Fibroblast of mammary gland (primary cell): Measurements from ENCODE around the gene TTC39A.

ENCODE experiments used
- DNase-seq: peaks from one replicate; pipeline ENCODE4 v3.0.0-alpha.2; 2010; ENCODE audit warnings: low read depth
- H3K4me3 ChIP-seq: 2 replicates; pipeline ENCODE4 v1.5.1; 2011; ENCODE audit warnings: low read depth, mild to moderate bottlenecking, low read length, moderate library complexity; ENCODE audit not compliant: control insufficient read depth
- TF ChIP-seq, protein P1 (sequence below): conservative IDR thresholded peaks from 2 replicates; pipeline ENCODE4 v1.5.1; 2011; ENCODE audit warnings: low read depth, low read length, inconsistent platforms; ENCODE audit not compliant: control insufficient read depth, insufficient read depth

The TTC39A gene

DNA sequence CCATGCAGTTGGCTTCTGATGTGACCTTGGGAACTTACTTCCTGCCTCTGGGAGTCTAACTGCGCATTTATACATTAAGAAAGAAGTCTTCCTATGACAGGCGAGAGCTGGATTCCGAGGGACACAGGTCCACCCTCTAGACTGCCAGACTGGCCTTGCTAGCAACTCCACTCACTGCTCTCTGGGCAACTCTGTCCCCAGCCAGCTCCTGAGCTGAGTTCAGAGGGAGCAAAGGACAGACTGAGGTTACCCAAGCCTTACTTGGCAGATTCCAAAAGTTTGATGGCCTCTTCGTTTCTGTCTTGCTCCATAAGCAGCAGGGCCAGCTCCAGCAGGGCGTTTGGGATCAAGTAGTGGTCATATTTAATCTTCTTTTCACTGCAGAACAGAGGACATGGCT is 41.8 kb downstream of the TTC39A start:
- DNase-seq, result no peak
- no peak overlapping the region for H3K4me3 ChIP-seq
- TF ChIP-seq, protein P1, sequence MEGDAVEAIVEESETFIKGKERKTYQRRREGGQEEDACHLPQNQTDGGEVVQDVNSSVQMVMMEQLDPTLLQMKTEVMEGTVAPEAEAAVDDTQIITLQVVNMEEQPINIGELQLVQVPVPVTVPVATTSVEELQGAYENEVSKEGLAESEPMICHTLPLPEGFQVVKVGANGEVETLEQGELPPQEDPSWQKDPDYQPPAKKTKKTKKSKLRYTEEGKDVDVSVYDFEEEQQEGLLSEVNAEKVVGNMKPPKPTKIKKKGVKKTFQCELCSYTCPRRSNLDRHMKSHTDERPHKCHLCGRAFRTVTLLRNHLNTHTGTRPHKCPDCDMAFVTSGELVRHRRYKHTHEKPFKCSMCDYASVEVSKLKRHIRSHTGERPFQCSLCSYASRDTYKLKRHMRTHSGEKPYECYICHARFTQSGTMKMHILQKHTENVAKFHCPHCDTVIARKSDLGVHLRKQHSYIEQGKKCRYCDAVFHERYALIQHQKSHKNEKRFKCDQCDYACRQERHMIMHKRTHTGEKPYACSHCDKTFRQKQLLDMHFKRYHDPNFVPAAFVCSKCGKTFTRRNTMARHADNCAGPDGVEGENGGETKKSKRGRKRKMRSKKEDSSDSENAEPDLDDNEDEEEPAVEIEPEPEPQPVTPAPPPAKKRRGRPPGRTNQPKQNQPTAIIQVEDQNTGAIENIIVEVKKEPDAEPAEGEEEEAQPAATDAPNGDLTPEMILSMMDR, result no peak

DNA sequence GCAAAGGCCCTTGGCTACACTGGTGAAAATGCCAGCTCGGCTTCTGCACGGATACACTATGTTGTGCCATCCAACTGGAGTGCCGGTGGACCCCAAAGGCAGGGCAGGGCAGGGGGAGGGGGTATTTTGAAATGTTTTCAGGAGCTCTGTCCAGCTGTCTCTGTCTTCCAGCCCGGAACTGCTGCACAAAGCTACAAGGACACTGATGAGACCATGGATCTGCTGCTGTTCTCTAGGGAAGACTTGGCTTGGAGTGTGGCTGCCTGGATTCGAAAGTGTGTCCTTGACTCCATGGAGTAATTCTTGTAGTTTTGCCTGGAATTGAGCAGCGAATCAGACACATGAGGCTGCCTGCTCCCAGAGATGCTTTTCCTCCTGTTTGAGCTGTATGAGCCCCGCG is 42.4 kb downstream of the TTC39A start:
- TF ChIP-seq, protein P1, result no peak
- no peak for DNase-seq
- H3K4me3 ChIP-seq, result no peak overlapping the region

DNA sequence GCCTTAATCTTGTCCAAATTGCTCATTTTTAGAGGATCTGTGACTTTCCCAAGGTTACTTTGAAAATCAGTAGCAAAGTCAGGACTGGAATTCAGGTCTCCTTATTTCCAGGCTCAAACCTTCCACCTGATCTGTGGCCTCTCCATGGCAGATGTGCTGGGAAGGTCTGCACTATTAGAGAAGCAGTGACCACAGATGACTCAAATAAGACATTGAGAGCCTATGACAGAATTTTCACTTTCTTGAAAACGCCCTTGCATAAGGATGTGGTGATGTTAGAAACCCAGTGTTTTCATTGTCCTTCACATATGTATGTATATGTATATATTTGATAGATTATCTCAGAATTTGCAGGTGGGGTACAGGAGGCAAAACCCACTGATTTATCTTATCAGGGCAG is 45.3 kb downstream of the TTC39A start:
- no peak for DNase-seq
- H3K4me3 ChIP-seq, result no peak overlapping the region
- TF ChIP-seq, protein P1, result no peak

DNA sequence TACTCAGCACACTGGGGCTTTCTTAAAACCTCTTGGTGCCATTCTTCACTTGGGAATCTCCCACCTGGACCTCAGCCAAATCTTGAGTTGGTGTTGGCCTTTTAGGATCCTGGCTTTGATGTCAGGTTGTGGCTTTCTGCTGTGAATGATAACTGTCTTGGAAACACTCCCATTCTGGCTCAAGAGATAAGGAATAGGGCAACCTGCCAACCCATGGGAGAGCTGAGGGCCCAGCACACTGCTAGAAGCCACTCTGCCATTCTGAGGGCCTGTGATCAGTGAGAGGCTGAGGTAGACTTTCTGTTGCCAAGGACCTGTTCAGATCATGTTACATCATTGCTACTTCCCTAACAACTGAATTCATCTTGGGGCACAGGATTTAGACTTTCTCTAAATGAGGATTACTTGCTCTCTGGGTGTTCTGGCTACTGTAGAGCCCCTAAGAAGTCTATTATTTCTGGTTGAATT is 45.8 kb downstream of the TTC39A start:
- DNase-seq, result no peak

DNA sequence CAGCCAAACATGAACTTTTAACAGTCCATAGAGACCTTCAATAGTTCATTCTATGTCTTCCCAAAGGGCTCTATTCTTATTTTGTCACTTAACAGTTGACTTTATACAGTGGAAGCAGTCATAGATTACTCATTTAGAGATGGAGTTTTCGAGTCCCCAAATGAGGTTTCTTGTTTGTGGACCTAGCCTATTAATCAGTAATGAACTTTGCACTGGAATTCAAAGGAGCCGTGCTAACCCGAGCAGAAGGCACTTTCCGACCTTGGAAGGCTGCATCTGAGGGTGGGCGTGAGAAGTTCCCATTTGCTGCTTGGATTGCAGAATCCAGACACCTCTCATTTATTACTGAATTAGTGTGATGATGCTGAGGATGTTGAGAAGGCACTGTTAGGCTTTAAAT is 46.4 kb downstream of the TTC39A start:
- DNase-seq, result no peak
- TF ChIP-seq, protein P1, result no peak
- H3K4me3 ChIP-seq, result no peak overlapping the region

More for the DNA sequence above, 45.8 kb downstream of the TTC39A start:
- TF ChIP-seq, protein P1, result no peak
- H3K4me3 ChIP-seq, result no peak overlapping the region

DNA sequence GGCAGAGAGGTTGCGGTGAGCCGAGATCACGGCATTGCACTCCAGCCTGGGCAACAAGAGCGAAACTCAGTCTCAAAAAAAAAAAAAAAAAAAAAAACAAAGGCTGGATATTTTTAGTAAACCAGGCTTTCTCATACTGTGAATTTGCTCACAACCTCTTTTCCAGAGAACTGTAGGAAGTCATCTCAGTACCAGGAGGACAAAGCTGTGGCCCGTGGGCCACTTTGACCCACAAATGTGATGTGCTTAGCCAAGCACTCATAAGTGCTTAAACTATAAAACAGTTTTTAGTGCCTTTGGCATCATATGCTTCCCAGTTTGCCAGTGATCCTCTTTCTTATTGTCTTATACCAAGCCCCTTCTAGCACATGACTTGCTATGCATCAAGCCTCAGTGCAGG is 47.8 kb downstream of the TTC39A start:
- TF ChIP-seq, protein P1, result no peak
- H3K4me3 ChIP-seq, result no peak overlapping the region
- no peak for DNase-seq

DNA sequence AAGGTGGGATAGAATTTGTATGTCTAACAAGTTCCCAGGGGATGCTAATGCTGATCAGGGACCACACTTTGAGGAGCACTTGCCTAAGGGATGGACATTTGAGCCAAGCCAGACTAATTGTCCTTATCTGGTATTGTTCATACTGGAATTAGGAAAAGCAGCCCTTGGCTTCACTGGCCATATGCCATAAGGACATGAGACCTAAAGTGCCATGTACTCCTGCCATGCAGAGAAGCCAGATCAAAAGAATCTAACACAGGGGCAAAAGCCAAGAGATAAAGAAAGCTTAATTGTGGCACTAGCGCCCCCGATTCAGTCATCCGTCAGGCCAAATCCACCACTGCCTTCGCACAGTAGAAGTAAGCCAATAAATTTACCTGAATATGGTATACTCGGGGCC is 48.6 kb downstream of the TTC39A start:
- DNase-seq, result no peak
- no peak overlapping the region for H3K4me3 ChIP-seq
- TF ChIP-seq, protein P1, result no peak
